ENCODE measurements around the gene EMILIN1.

The EMILIN1 gene

GRCh38 chr2:27078267-27079194 is at the start of gene EMILIN1:
Gene EMILIN1 (plus strand): TSS chr2:27078615. CDS start chr2:27079066, 451 bp downstream.
- DNase-seq (ENCODE audit: low read depth): no peak

GRCh38 chr2:27029051-27029450 is 49.4 kb upstream of the EMILIN1 start:
- DNase-seq (ENCODE audit: low read depth): no peak

- peak; percentile 54 for DNase-seq (ENCODE audit: low read depth)
These were observed 45.7 kb upstream of the EMILIN1 start, which contains the start of gene TMEM214 for GRCh38 chr2:27032495-27033252. Gene TMEM214 (plus strand): TSS chr2:27032965. CDS start chr2:27033016, 51 bp downstream.

- no peak for DNase-seq (ENCODE audit: low read depth)
These were observed 45.1 kb upstream of the EMILIN1 start for GRCh38 chr2:27033253-27033852.

- no peak for DNase-seq (ENCODE audit: low read depth)
These were observed 40.4 kb upstream of the EMILIN1 start for GRCh38 chr2:27038012-27038411.

- DNase-seq (ENCODE audit: low read depth): no peak
These were observed 39.6 kb upstream of the EMILIN1 start for GRCh38 chr2:27038631-27039339.

- DNase-seq (ENCODE audit: low read depth): no peak
These were observed 39.0 kb upstream of the EMILIN1 start for GRCh38 chr2:27039426-27039825.

GRCh38 chr2:27039871-27040270 is 38.5 kb upstream of the EMILIN1 start:
- no peak for DNase-seq (ENCODE audit: low read depth)

- DNase-seq (ENCODE audit: low read depth): no peak
These were observed 38.1 kb upstream of the EMILIN1 start for GRCh38 chr2:27040282-27040681.

GRCh38 chr2:27041752-27042151 is 36.7 kb upstream of the EMILIN1 start:
- no peak for DNase-seq (ENCODE audit: low read depth)

- DNase-seq (ENCODE audit: low read depth): no peak
These were observed 36.2 kb upstream of the EMILIN1 start for GRCh38 chr2:27042159-27042661.

GRCh38 chr2:27042985-27043634 is 35.3 kb upstream of the EMILIN1 start:
- no peak for DNase-seq (ENCODE audit: low read depth)

GRCh38 chr2:27049422-27050280 is 28.8 kb upstream of the EMILIN1 start:
- DNase-seq (ENCODE audit: low read depth): peak; percentile 31

GRCh38 chr2:27050281-27050995 is 28.0 kb upstream of the EMILIN1 start:
- peak; percentile 89 for DNase-seq (ENCODE audit: low read depth)

- peak; percentile 94 for DNase-seq (ENCODE audit: low read depth)
These were observed 27.2 kb upstream of the EMILIN1 start, which contains the start of gene AGBL5 for GRCh38 chr2:27050996-27051901. Gene AGBL5 (plus strand): TSS chr2:27051668. CDS start chr2:27052959, 1,291 bp downstream.

GRCh38 chr2:27051902-27052645 is 26.3 kb upstream of the EMILIN1 start:
- DNase-seq (ENCODE audit: low read depth): no peak

GRCh38 chr2:27053321-27053720 is 25.1 kb upstream of the EMILIN1 start:
- DNase-seq (ENCODE audit: low read depth): no peak

Measured in stimulated activated CD8-positive, alpha-beta memory T cell treated with anti-CD3 and anti-CD28 coated beads, Interleukin-15, amount 100 ng/mL, for 1 hour (primary cell).